Measurements from ENCODE around the gene OPN5.

OPN5 gene

GRCh38 chr6:47792216-47792733, 10.4 kb downstream of the OPN5 start:
- Histone ChIP-seq H3K9me2 (replicated peaks; ENCODE audit: low read depth, low read length) (no peaks in the 10 kb centered on the region), H3K79me2 (ENCODE audit: insufficient read depth, low read length) (no peaks in the 10 kb centered on the region), H4K20me1 (ENCODE audit: insufficient read depth, low read length, poor library complexity, severe bottlenecking) (no peaks in the 10 kb centered on the region), H3K27me3 (ENCODE audit: insufficient read depth, low read length, poor library complexity, severe bottlenecking) (no peaks in the 10 kb centered on the region), H3K4me2 (ENCODE audit: low read depth, low read length, poor library complexity, severe bottlenecking) (no peak overlapping the region), H3K4me3 (ENCODE audit: low read length, poor library complexity, severe bottlenecking) (no peak overlapping the region), H3K9ac (ENCODE audit: low read depth, low read length, poor library complexity, severe bottlenecking) (no peak overlapping the region), H3K4me1 (ENCODE audit: insufficient read depth, low read length, poor library complexity, severe bottlenecking) (no peaks in the 10 kb centered on the region), H2AFZ (ENCODE audit: low read length) (no peak overlapping the region), H3F3A (ENCODE audit: low read depth) (no peaks in the 10 kb centered on the region), H3K9me3 (ENCODE audit: insufficient read depth, low read depth, low read length) (no peaks in the 10 kb centered on the region), H3K36me3 (ENCODE audit: insufficient read depth, low read length) (no peaks in the 10 kb centered on the region)
- no peak for TF ChIP-seq EZH2phosphoT487 (IDR thresholded peaks at IDR 0.05; ENCODE audit: borderline replicate concordance)
- TF ChIP-seq, protein P1, sequence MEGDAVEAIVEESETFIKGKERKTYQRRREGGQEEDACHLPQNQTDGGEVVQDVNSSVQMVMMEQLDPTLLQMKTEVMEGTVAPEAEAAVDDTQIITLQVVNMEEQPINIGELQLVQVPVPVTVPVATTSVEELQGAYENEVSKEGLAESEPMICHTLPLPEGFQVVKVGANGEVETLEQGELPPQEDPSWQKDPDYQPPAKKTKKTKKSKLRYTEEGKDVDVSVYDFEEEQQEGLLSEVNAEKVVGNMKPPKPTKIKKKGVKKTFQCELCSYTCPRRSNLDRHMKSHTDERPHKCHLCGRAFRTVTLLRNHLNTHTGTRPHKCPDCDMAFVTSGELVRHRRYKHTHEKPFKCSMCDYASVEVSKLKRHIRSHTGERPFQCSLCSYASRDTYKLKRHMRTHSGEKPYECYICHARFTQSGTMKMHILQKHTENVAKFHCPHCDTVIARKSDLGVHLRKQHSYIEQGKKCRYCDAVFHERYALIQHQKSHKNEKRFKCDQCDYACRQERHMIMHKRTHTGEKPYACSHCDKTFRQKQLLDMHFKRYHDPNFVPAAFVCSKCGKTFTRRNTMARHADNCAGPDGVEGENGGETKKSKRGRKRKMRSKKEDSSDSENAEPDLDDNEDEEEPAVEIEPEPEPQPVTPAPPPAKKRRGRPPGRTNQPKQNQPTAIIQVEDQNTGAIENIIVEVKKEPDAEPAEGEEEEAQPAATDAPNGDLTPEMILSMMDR (conservative IDR thresholded peaks at IDR 0.05; ENCODE audit: low read length), result no peak

GRCh38 chr6:47794577-47795135, 12.8 kb downstream of the OPN5 start:
- no peak for TF ChIP-seq EZH2phosphoT487 (IDR thresholded peaks at IDR 0.05; ENCODE audit: borderline replicate concordance)
- TF ChIP-seq, protein P1 (conservative IDR thresholded peaks at IDR 0.05; ENCODE audit: low read length), result no peak
- H4K20me1 ChIP-seq (ENCODE audit: insufficient read depth, low read length, poor library complexity, severe bottlenecking), result no peaks in the 10 kb centered on the region
- H3K4me1 ChIP-seq (ENCODE audit: insufficient read depth, low read length, poor library complexity, severe bottlenecking), result no peaks in the 10 kb centered on the region
- no peaks in the 10 kb centered on the region for H3K79me2 ChIP-seq (ENCODE audit: insufficient read depth, low read length)
- no peak overlapping the region for H2AFZ ChIP-seq (ENCODE audit: low read length)
- no peaks in the 10 kb centered on the region for H3K9me3 ChIP-seq (ENCODE audit: insufficient read depth, low read depth, low read length)
- H3F3A ChIP-seq (ENCODE audit: low read depth), result no peaks in the 10 kb centered on the region
- H3K9ac ChIP-seq (ENCODE audit: low read depth, low read length, poor library complexity, severe bottlenecking), result no peak overlapping the region
- H3K27me3 ChIP-seq (ENCODE audit: insufficient read depth, low read length, poor library complexity, severe bottlenecking), result no peaks in the 10 kb centered on the region
- H3K36me3 ChIP-seq (ENCODE audit: insufficient read depth, low read length), result no peaks in the 10 kb centered on the region
- H3K9me2 ChIP-seq (replicated peaks; ENCODE audit: low read depth, low read length), result no peaks in the 10 kb centered on the region
- H3K4me2 ChIP-seq (ENCODE audit: low read depth, low read length, poor library complexity, severe bottlenecking), result no peak overlapping the region
- no peak overlapping the region for H3K4me3 ChIP-seq (ENCODE audit: low read length, poor library complexity, severe bottlenecking)

DNA sequence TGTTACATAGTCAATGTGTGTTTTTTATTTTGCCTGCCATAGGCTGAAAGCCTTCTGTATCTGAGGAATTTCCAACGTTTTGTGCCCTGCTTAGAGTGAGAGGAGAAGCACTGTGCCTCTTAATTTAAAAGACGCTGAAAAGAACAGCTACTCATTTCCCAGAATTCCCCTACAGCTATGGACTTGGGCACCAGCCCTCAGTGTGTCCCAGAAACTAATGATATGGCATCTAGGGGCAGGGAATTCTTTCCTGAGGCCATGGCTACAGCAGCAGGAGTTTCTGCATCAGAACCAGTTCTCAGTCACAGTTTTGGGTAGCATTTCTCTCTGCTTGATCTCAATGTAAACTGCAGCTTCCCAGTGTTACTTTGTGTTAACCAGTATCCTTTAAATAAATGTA, 20.2 kb downstream of the OPN5 start:
- Histone ChIP-seq H3K79me2 (ENCODE audit: insufficient read depth, low read length) (no peaks in the 10 kb centered on the region), H3K9me2 (replicated peaks; ENCODE audit: low read depth, low read length) (no peaks in the 10 kb centered on the region), H3K4me2 (ENCODE audit: low read depth, low read length, poor library complexity, severe bottlenecking) (no peak overlapping the region), H3K27me3 (ENCODE audit: insufficient read depth, low read length, poor library complexity, severe bottlenecking) (no peaks in the 10 kb centered on the region), H2AFZ (ENCODE audit: low read length) (no peak overlapping the region), H3K9ac (ENCODE audit: low read depth, low read length, poor library complexity, severe bottlenecking) (no peak overlapping the region), H3K4me3 (ENCODE audit: low read length, poor library complexity, severe bottlenecking) (no peak overlapping the region), H3K4me1 (ENCODE audit: insufficient read depth, low read length, poor library complexity, severe bottlenecking) (no peaks in the 10 kb centered on the region), H3F3A (ENCODE audit: low read depth) (no peaks in the 10 kb centered on the region), H4K20me1 (ENCODE audit: insufficient read depth, low read length, poor library complexity, severe bottlenecking) (no peaks in the 10 kb centered on the region), H3K9me3 (ENCODE audit: insufficient read depth, low read depth, low read length) (no peaks in the 10 kb centered on the region), H3K36me3 (ENCODE audit: insufficient read depth, low read length) (no peaks in the 10 kb centered on the region)
- TF ChIP-seq EZH2phosphoT487 (IDR thresholded peaks at IDR 0.05; ENCODE audit: borderline replicate concordance), result no peak

DNA sequence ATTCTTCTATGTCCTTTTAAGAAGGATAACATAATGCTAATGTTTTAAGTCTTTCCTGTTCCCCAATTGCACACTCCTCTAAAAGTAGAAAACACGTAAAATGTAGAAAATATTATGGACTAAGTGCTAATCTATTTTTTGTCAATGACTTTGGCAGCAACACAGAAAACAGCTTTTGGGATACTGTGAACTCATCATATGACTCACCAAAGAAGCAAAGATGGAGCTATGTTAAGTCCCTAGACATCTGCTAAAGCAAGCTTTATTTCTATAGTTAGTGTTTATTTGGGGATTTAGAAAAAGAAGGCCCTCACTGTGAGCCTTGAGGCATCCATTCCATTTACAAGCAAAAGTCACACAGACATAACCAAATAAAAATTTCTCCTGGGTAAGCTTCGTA, 23.0 kb downstream of the OPN5 start:
- no peaks in the 10 kb centered on the region for H3K27me3 ChIP-seq (ENCODE audit: insufficient read depth, low read length, poor library complexity, severe bottlenecking)
- H3K9ac ChIP-seq (ENCODE audit: low read depth, low read length, poor library complexity, severe bottlenecking), result no peak overlapping the region
- H4K20me1 ChIP-seq (ENCODE audit: insufficient read depth, low read length, poor library complexity, severe bottlenecking), result no peaks in the 10 kb centered on the region
- H3K79me2 ChIP-seq (ENCODE audit: insufficient read depth, low read length), result no peaks in the 10 kb centered on the region
- H3K36me3 ChIP-seq (ENCODE audit: insufficient read depth, low read length), result no peaks in the 10 kb centered on the region
- no peaks in the 10 kb centered on the region for H3K9me3 ChIP-seq (ENCODE audit: insufficient read depth, low read depth, low read length)
- no peak overlapping the region for H3K4me3 ChIP-seq (ENCODE audit: low read length, poor library complexity, severe bottlenecking)
- no peaks in the 10 kb centered on the region for H3K4me1 ChIP-seq (ENCODE audit: insufficient read depth, low read length, poor library complexity, severe bottlenecking)
- no peaks in the 10 kb centered on the region for H3F3A ChIP-seq (ENCODE audit: low read depth)
- no peak overlapping the region for H3K4me2 ChIP-seq (ENCODE audit: low read depth, low read length, poor library complexity, severe bottlenecking)
- H2AFZ ChIP-seq (ENCODE audit: low read length), result no peak overlapping the region
- TF ChIP-seq, protein P1 (conservative IDR thresholded peaks at IDR 0.05; ENCODE audit: low read length), result no peak
- TF ChIP-seq EZH2phosphoT487 (IDR thresholded peaks at IDR 0.05; ENCODE audit: borderline replicate concordance), result no peak
- no peaks in the 10 kb centered on the region for H3K9me2 ChIP-seq (replicated peaks; ENCODE audit: low read depth, low read length)

Data from Loucy (cell line).